HEK293 (cell line): Measurements from ENCODE around the gene GLIS1.

Experiments used
- CTCF ChIA-PET: fragments of 350-600 bp; formaldehyde crosslinking; extraction: SDS; loops from one replicate; lab custom pipeline; 2021; ENCODE audit warnings: antibody characterized with exemption; lab: Yijun Ruan, JAX
- POLR2A ChIA-PET: fragments of 300-600 bp; formaldehyde crosslinking; extraction: SDS; loops from one replicate; lab custom pipeline; 2020; ENCODE audit warnings: antibody characterized with exemption, inconsistent platforms; lab: Yijun Ruan, JAX
- H3K27ac ChIP-seq: fragments of 200-500 bp; sonication (Bioruptor generic); 2 replicates; pipeline ENCODE4 v1.5.1; 2014; ENCODE audit warnings: low read depth, low read length, control low read depth, inconsistent platforms; ENCODE audit errors: extremely low read depth
- H3K36me3 ChIP-seq, 2 experiments: fragments of 200-500 bp in 1 of 2; sonication (Bioruptor generic) in 1 of 2; 1 replicate in 1 of 2; 2 replicates in 1 of 2; pipeline ENCODE4 v1.5.1; 2014 to 2017; ENCODE audit warnings: inconsistent platforms in 2 of 2, low read length in 2 of 2; ENCODE audit not compliant: control insufficient read depth in 2 of 2, insufficient read depth in 1 of 2
- H3K4me1 ChIP-seq: fragments of 200-500 bp; sonication (Bioruptor generic); 2 replicates; pipeline ENCODE4 v1.5.1; 2014; ENCODE audit warnings: mild to moderate bottlenecking, low read length, inconsistent platforms; ENCODE audit not compliant: control insufficient read depth, insufficient read depth
- H3K4me3 ChIP-seq: 2 replicates; pipeline ENCODE4 v1.5.1; 2011; ENCODE audit warnings: low read depth, mild to moderate bottlenecking, control low read depth, low read length, moderate library complexity
- H3K9me3 ChIP-seq: fragments of 200-500 bp; sonication (Bioruptor generic); 2 replicates; pipeline ENCODE4 v1.5.1; 2014; ENCODE audit warnings: low read depth, low read length, inconsistent platforms; ENCODE audit not compliant: control insufficient read depth, insufficient read depth
- FEZF1 ChIP-seq: fragments of 450-650 bp; formaldehyde crosslinking; IDR thresholded peaks from 2 replicates; pipeline ENCODE4 v1.5.1; 2016; ENCODE audit warnings: missing biosample characterization, missing genetic modification characterization
- GLIS2 ChIP-seq: fragments of 450-650 bp; formaldehyde crosslinking; IDR thresholded peaks from 2 replicates; pipeline ENCODE4 v1.5.1; 2016; ENCODE audit warnings: missing biosample characterization, missing genetic modification characterization
- KLF1 ChIP-seq: fragments of 450-650 bp; formaldehyde crosslinking; IDR thresholded peaks from 2 replicates; pipeline ENCODE4 v1.5.1; 2016; ENCODE audit warnings: missing biosample characterization, missing genetic modification characterization
- PRDM6 ChIP-seq: fragments of 450-650 bp; formaldehyde crosslinking; IDR thresholded peaks from 2 replicates; pipeline ENCODE4 v1.5.1; 2017; ENCODE audit warnings: missing biosample characterization, missing genetic modification characterization
- ZBTB44 ChIP-seq: fragments of 450-650 bp; IDR thresholded peaks from 2 replicates; pipeline ENCODE4 v1.5.1; 2018; ENCODE audit warnings: missing biosample characterization, mild to moderate bottlenecking, missing genetic modification characterization
- ZNF138 ChIP-seq: fragments of 450-650 bp; formaldehyde crosslinking; IDR thresholded peaks from 2 replicates; pipeline ENCODE4 v1.5.1; 2016; ENCODE audit warnings: missing biosample characterization, missing genetic modification characterization, borderline replicate concordance
- ZNF140 ChIP-seq: fragments of 450-650 bp; formaldehyde crosslinking; IDR thresholded peaks from 2 replicates; pipeline ENCODE4 v1.5.1; 2016; ENCODE audit warnings: missing biosample characterization, missing genetic modification characterization
- ZNF155 ChIP-seq: fragments of 450-650 bp; formaldehyde crosslinking; IDR thresholded peaks from 2 replicates; pipeline ENCODE4 v1.5.1; 2016; ENCODE audit warnings: missing biosample characterization, missing genetic modification characterization
- ZNF175 ChIP-seq: fragments of 450-650 bp; formaldehyde crosslinking; IDR thresholded peaks from 2 replicates; pipeline ENCODE4 v1.5.1; 2016; ENCODE audit warnings: missing biosample characterization, missing genetic modification characterization
- ZNF362 ChIP-seq: fragments of 450-650 bp; formaldehyde crosslinking; IDR thresholded peaks from 2 replicates; pipeline ENCODE4 v1.5.1; 2016; ENCODE audit warnings: missing biosample characterization, missing genetic modification characterization
- ZNF404 ChIP-seq: fragments of 450-650 bp; formaldehyde crosslinking; IDR thresholded peaks from 2 replicates; pipeline ENCODE4 v1.5.1; 2017; ENCODE audit warnings: missing biosample characterization, missing genetic modification characterization
- ZNF48 ChIP-seq: fragments of 450-650 bp; formaldehyde crosslinking; IDR thresholded peaks from 2 replicates; pipeline ENCODE4 v1.5.1; 2016; ENCODE audit warnings: missing biosample characterization, missing genetic modification characterization
- ZNF501 ChIP-seq: fragments of 450-650 bp; formaldehyde crosslinking; IDR thresholded peaks from 2 replicates; pipeline ENCODE4 v1.5.1; 2016; ENCODE audit warnings: missing biosample characterization, missing genetic modification characterization
- ZNF549 ChIP-seq: fragments of 450-650 bp; IDR thresholded peaks from 2 replicates; pipeline ENCODE4 v1.5.1; 2018; ENCODE audit warnings: missing biosample characterization, missing genetic modification characterization, mild to moderate bottlenecking, inconsistent platforms, moderate library complexity
- ZNF558 ChIP-seq: fragments of 450-650 bp; formaldehyde crosslinking; IDR thresholded peaks from 2 replicates; pipeline ENCODE4 v1.5.1; 2016; ENCODE audit warnings: missing biosample characterization, missing genetic modification characterization
- ZNF571 ChIP-seq: fragments of 450-650 bp; formaldehyde crosslinking; IDR thresholded peaks from 2 replicates; pipeline ENCODE4 v1.5.0; 2017; ENCODE audit warnings: missing biosample characterization, missing genetic modification characterization
- ZNF626 ChIP-seq: fragments of 450-650 bp; sonication (Bioruptor Pico); formaldehyde crosslinking; IDR thresholded peaks from 2 replicates; pipeline ENCODE4 v1.5.1; 2018; ENCODE audit warnings: missing biosample characterization, missing genetic modification characterization, inconsistent platforms
- ZNF664 ChIP-seq: fragments of 450-650 bp; formaldehyde crosslinking; IDR thresholded peaks from 2 replicates; pipeline ENCODE4 v1.5.1; 2016; ENCODE audit warnings: missing biosample characterization, missing genetic modification characterization
- ZNF785 ChIP-seq: fragments of 450-650 bp; formaldehyde crosslinking; IDR thresholded peaks from 2 replicates; pipeline ENCODE4 v1.5.1; 2016; ENCODE audit warnings: missing biosample characterization, missing genetic modification characterization
- TF ChIP-seq, protein P1 (sequence below): fragments of 450-650 bp; formaldehyde crosslinking; IDR thresholded peaks from 2 replicates; pipeline ENCODE4 v1.5.1; 2017; ENCODE audit warnings: missing biosample characterization, mild to moderate bottlenecking, missing genetic modification characterization, moderate library complexity

GLIS1 gene

DNA sequence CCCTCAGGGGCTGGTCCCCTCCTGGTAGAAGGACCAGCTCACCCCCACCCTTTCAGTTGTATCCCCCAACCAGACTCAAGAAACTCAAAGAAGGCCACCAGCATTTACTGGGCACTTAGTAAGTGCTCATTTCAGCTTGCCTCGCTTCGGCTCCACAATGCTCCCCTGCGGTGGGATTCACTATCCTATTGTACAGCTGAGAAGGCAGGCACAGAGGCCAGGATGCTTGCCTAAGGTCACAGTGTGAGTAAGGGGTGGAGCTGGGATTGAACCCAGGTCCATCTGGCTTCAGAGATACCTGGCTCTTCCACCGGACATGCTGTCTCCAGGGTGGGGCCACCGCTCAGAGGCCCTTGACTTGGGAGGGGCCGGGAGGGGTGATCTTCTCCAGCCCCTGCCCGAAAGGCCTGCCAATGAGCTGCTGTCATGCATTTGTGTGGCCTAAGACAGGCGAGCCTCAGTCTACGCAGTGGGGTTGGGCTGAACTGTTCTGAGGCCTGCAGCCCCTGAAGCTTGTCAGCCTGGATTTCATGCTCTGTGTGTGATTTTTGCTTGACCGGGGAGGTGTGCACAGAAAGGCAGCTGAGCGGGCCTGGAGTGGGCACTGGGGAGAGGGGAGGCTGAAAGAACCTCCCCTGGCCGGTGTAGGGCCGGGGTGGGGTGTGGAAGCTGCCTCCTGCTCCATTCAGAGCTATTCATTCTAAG is 231.7 kb downstream of the GLIS1 start:
- POLR2A ChIA-PET = no interaction called here
- H3K9me3 ChIP-seq = no peaks in the 10 kb centered on the region
- H3K27ac ChIP-seq = no peak overlapping the region
- CTCF ChIA-PET = interaction anchor here (0.5 to 0.9 kb wide), 2 partner anchors 22 to 23 kb away, joined by 3 to 5 read pairs; no protein-coding TSS in a partner anchor
- no peak overlapping the region for H3K4me3 ChIP-seq
- H3K36me3 ChIP-seq = no peaks in the 10 kb centered on the region
- H3K4me1 ChIP-seq = peaks cover 8% of the 10 kb centered on the region
- no peak for TF ChIP-seq ZNF558 (tag by site-specific recombination)
- 0 out of 2 replicates have a peak, but pooled peaks have one; percentile 37 for TF ChIP-seq KLF1 (tag by site-specific recombination)
- TF ChIP-seq ZNF626 (tag by site-specific recombination) = no peak
- TF ChIP-seq ZNF664 (tag by site-specific recombination) = peak; percentile 60; the same call in 1 of the 2 replicates
- TF ChIP-seq, protein P1, sequence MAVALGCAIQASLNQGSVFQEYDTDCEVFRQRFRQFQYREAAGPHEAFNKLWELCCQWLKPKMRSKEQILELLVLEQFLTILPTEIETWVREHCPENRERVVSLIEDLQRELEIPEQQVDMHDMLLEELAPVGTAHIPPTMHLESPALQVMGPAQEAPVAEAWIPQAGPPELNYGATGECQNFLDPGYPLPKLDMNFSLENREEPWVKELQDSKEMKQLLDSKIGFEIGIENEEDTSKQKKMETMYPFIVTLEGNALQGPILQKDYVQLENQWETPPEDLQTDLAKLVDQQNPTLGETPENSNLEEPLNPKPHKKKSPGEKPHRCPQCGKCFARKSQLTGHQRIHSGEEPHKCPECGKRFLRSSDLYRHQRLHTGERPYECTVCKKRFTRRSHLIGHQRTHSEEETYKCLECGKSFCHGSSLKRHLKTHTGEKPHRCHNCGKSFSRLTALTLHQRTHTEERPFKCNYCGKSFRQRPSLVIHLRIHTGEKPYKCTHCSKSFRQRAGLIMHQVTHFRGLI (tag by site-specific recombination) = 0 out of 2 replicates have a peak, but pooled peaks have one; percentile 25

- Histone ChIP-seq H3K36me3 (no peaks in the 10 kb centered on the region), H3K4me1 (peaks cover 2% of the 10 kb centered on the region; the same call in 1 of the 2 replicates), H3K9me3 (no peaks in the 10 kb centered on the region), H3K27ac (no peak overlapping the region), H3K4me3 (no peak overlapping the region)
- peak; percentile 20; the same call in 1 of the 2 replicates for TF ChIP-seq GLIS2 (tag by site-specific recombination)
- TF ChIP-seq ZNF175 = no peak
- POLR2A ChIA-PET = no interaction called here
- CTCF ChIA-PET = interaction anchor here (0.9 to 1.0 kb wide), 2 partner anchors 21 to 22 kb away, joined by 5 read pairs; no protein-coding TSS in a partner anchor
Observed at GRCh38 chr1:53506355-53507050, 232.5 kb downstream of the GLIS1 start.

DNA sequence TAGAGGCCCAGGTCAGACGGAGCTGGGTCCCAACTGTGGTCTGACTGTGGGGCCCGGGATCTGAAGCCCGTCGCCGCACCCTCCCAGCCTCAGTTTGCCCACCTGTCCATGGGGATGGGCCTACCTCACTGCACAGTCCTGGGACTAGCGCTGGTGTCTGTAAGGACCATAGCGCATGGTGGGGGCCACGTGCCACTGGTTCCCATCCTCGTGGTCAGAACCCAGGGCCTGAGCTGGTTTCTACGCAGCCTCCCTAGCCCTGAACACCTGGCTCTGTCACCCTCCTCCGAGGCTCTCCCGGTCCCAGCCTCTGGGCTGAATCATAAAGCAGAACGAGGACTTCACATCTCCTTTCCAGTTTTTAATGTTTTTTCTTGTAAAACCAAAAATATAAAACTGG is 233.1 kb downstream of the GLIS1 start:
- Histone ChIP-seq H3K4me3 (no peak overlapping the region), H3K4me1 (no peaks in the 10 kb centered on the region), H3K9me3 (no peaks in the 10 kb centered on the region), H3K27ac (no peak overlapping the region), H3K36me3 (no peaks in the 10 kb centered on the region)
- CTCF ChIA-PET = interaction anchor here (1.0 kb wide), 1 partner anchor 21 kb away, joined by 5 read pairs; no protein-coding TSS in a partner anchor
- POLR2A ChIA-PET = no interaction called here
- TF ChIP-seq ZNF571 (tag by site-specific recombination) (no peak), ZBTB44 (tag by site-specific recombination) (no peak), ZNF785 (no peak), ZNF155 (no peak), ZNF48 (no peak), ZNF664 (tag by site-specific recombination) (no peak), PRDM6 (no peak), ZNF140 (no peak), GLIS2 (tag by site-specific recombination) (no peak), ZNF404 (no peak), ZNF138 (tag by site-specific recombination) (no peak), ZNF549 (tag by site-specific recombination) (no peak), ZNF501 (no peak), ZNF362 (tag by site-specific recombination) (no peak), FEZF1 (tag by site-specific recombination) (no peak)
